ENCODE data around the gene TLE5. TPM values are rescaled to one million over a fixed set of nuclear protein-coding genes. Genes with fewer than 3 reads are reported as not detected.

The TLE5 gene
- total and polyA plus RNA-seq, 2 of the 4 experiments (the other 2 are of a cell fraction): 119 to 407 TPM

DNA sequence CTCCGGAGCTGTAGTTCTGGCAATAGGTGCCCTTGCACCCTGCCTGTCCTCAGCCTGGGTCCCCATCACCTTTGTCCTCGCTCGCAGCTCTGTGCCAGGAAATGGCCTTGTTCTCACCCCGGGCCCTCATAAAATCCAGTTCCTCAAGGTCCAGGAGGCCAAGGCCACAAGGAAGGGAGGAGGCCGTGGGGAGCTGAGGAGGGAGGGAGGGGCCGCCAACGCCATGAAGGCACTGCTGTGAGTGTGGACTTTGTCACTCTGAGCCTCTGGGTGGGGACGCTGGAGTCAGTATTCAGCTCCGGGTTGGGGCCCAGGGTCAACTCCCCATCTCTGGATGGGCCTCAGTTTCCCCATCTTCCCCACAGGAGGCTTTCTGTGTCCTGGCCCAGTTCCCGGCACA lies 22.6 kb upstream of the TLE5 start:
- no peaks in the 10 kb centered on the region for H3K27me3 ChIP-seq (ENCODE audit: control insufficient read depth, insufficient read depth, low read length)
- H3K4me3 ChIP-seq (ENCODE audit: insufficient read depth, low read depth, low read length): no peak overlapping the region
- H4K8ac ChIP-seq (ENCODE audit: low read depth in 2 of 2, low read length in 2 of 2): no peak overlapping the region
- dilution Hi-C loops (cut with HindIII; ENCODE audit: low sequenced_read_pairs, unreplicated experiment): no loop called here
- no peak overlapping the region for H3K4me2 ChIP-seq (ENCODE audit: low read depth, low read length)
- no peaks in the 10 kb centered on the region for H4K20me1 ChIP-seq (ENCODE audit: insufficient read depth, low read length)
- H3K79me1 ChIP-seq (ENCODE audit: low read depth in 1 of 2, low read length in 2 of 2): no peaks in the 10 kb centered on the region
- H3K56ac ChIP-seq (ENCODE audit: extremely low read depth, insufficient read depth, low read length): no peak overlapping the region
- no peaks in the 10 kb centered on the region for H3K9me3 ChIP-seq (ENCODE audit: control insufficient read depth, insufficient read depth, low read length)
- in situ Hi-C loops (cut with MboI; ENCODE audit: low sequenced_read_pairs): no loop called here
- no peak overlapping the region for H3K27ac ChIP-seq (ENCODE audit: insufficient read depth, low read length)
- ChIA-PET POLR2A (ENCODE audit: unreplicated experiment) (interaction anchor here (0.6 kb wide), 1 partner anchor 27 kb away, joined by 6 read pairs; no protein-coding TSS in a partner anchor), CTCF (no interaction called here)
- no peak overlapping the region for H2AK9ac ChIP-seq (replicated peaks; ENCODE audit: low read depth, low read length, poor library complexity)
- no peak overlapping the region for H3K23ac ChIP-seq (ENCODE audit: low read depth, low read length)
- no peak overlapping the region for H4K91ac ChIP-seq (ENCODE audit: insufficient read depth, low read depth, low read length)
- no TSS peak for BruUV-seq (replicated peaks)
- no peaks in the 10 kb centered on the region for H3K36me3 ChIP-seq (ENCODE audit: control insufficient read depth, insufficient read depth, low read length)
- DNase-seq (no peak), ATAC-seq (ENCODE audit: low read depth) (no peak)
- H2BK5ac ChIP-seq (ENCODE audit: low read depth, low read length, poor library complexity, severe bottlenecking): no peak overlapping the region
- no CpG with 5 or more reads among the region's 10 CpGs for WGBS, 2 experiments (ENCODE audit: extremely low coverage in 2 of 2, insufficient read length in 1 of 2)
- TF ChIP-seq CHD1 (IDR thresholded peaks at IDR 0.05; ENCODE audit: low read depth, low read length) (no peak), USF2 (IDR thresholded peaks at IDR 0.05; ENCODE audit: low read depth, low read length) (no peak), RCOR1 (IDR thresholded peaks at IDR 0.05; ENCODE audit: insufficient replicate concordance, low read length) (no peak), CEBPB (IDR thresholded peaks at IDR 0.05; ENCODE audit: low read depth, low read length) (no peak), MAZ (IDR thresholded peaks at IDR 0.05; ENCODE audit: borderline replicate concordance, low read depth, low read length) (no peak), RFX5 (IDR thresholded peaks at IDR 0.05; ENCODE audit: low read depth, low read length) (no peak), MXI1 (IDR thresholded peaks at IDR 0.05; ENCODE audit: borderline replicate concordance, low read depth, low read length) (no peak), POLR2A (IDR thresholded peaks at IDR 0.05; ENCODE audit: low read depth, low read length) (no peak)
- H3K14ac ChIP-seq (replicated peaks; ENCODE audit: low read depth, low read length): no peak overlapping the region
- no peak overlapping the region for H2AK5ac ChIP-seq (ENCODE audit: low read depth, low read length)
- no peak overlapping the region for H3K18ac ChIP-seq (ENCODE audit: low read depth, low read length)
- no peak overlapping the region for H2BK15ac ChIP-seq (ENCODE audit: low read depth, low read length)
- intact Hi-C loops (cut with micrococcal nuclease): no loop called here
- no peak overlapping the region for H4K5ac ChIP-seq (ENCODE audit: low read depth, low read length)
- H2BK120ac ChIP-seq (ENCODE audit: low read depth, low read length): no peak overlapping the region
- H3K4ac ChIP-seq (ENCODE audit: low read depth, low read length): no peak overlapping the region
- H3K9me1 ChIP-seq (ENCODE audit: insufficient read depth, low read length): no peaks in the 10 kb centered on the region
- H3K9ac ChIP-seq (ENCODE audit: low read depth, low read length): no peak overlapping the region
- peaks cover 2% of the 10 kb centered on the region; the same call in 1 of the 2 replicates for H3K4me1 ChIP-seq (ENCODE audit: control insufficient read depth, insufficient read depth, low read length)
- no peak overlapping the region for H2BK20ac ChIP-seq (ENCODE audit: low read depth, low read length)
- H2AFZ ChIP-seq (replicated peaks; ENCODE audit: low read length, poor library complexity): no peak overlapping the region

Measured in IMR-90 (cell line).